Activated CD8-positive, alpha-beta T cell treated with anti-CD3 and anti-CD28 coated beads for 36 hours (primary cell): ENCODE results near the gene CDKN3. TPM values are rescaled to one million over a fixed set of nuclear protein-coding genes. Genes with fewer than 3 reads are reported as not detected.
"Not testable (repeated sequence)": the region's sequence is repeated elsewhere in the genome, so short reads cannot be mapped to it uniquely, and the experiment has no call there.

Experiments used
- ATAC-seq: fragments of 200-7000 bp; cut with Tn5 transposase; one replicate; pipeline ENCODE4 v1.10.0; 2021; ENCODE audit warnings: mild to moderate bottlenecking, moderate library complexity
- CTCF ChIA-PET: fragments of 350-600 bp; sonication (Branson Sonifier 250); formaldehyde crosslinking; loops from one replicate; lab custom pipeline; 2021; ENCODE audit warnings: antibody characterized with exemption; lab: Charles Lee
- POLR2A ChIA-PET: fragments of 350-600 bp; sonication (Branson Sonifier 250); formaldehyde crosslinking; loops from one replicate; lab custom pipeline; 2021; ENCODE audit warnings: antibody characterized with exemption; lab: Charles Lee
- DNase-seq: peaks from one replicate; pipeline ENCODE4 v3.0.0-alpha.2; 2020
- H3K27ac Mint-ChIP-seq: one replicate; pipeline ENCODE4 v1.8.0; 2021; ENCODE audit warnings: mild to moderate bottlenecking, mixed read lengths
- H3K27me3 Mint-ChIP-seq: one replicate; pipeline ENCODE4 v1.8.0; 2021; ENCODE audit warnings: mixed read lengths
- H3K36me3 Mint-ChIP-seq: one replicate; pipeline ENCODE4 v1.8.0; 2021; ENCODE audit warnings: low read depth, mixed read lengths
- H3K4me1 Mint-ChIP-seq: one replicate; pipeline ENCODE4 v1.8.0; 2021; ENCODE audit warnings: low read depth, mixed read lengths
- H3K4me3 Mint-ChIP-seq: one replicate; pipeline ENCODE4 v1.8.0; 2021; ENCODE audit warnings: mild to moderate bottlenecking, moderate library complexity, mixed read lengths
- H3K9me3 Mint-ChIP-seq: one replicate; pipeline ENCODE4 v1.8.0; 2021; ENCODE audit warnings: mixed read lengths
- CTCF ChIP-seq: fragments of 200-600 bp; IDR thresholded peaks from one replicate; pipeline ENCODE4 v1.8.0; 2022; ENCODE audit warnings: antibody characterized with exemption, mild to moderate bottlenecking
- intact Hi-C: fragments of 100-400 bp; cut with micrococcal nuclease; formaldehyde crosslinking; loops from one replicate; pipeline ENCODE4 v1.10.0; 2022
- total RNA-seq, 2 experiments: library from RNA; stranded (reverse); gene quantifications; one replicate each; pipeline ENCODE4 v1.2.3, GENCODE V29; 2021

The CDKN3 gene
- total RNA-seq, 2 experiments from 2014 or later, result 88.0 to 92.7 TPM

- no peak overlapping the region for H3K4me3 Mint-ChIP-seq
- no peak for TF ChIP-seq CTCF
- ChIA-PET POLR2A (no interaction called here), CTCF (no interaction called here)
- H3K4me1 Mint-ChIP-seq, result no peaks in the 10 kb centered on the region
- no peaks in the 10 kb centered on the region for H3K9me3 Mint-ChIP-seq
- no peak for DNase-seq
- intact Hi-C loops, result no loop called here
- peaks cover 7% of the 10 kb centered on the region for H3K27me3 Mint-ChIP-seq
- no peaks in the 10 kb centered on the region for H3K36me3 Mint-ChIP-seq
- ATAC-seq, result no peak
- H3K27ac Mint-ChIP-seq, result no peak overlapping the region
These were observed 27.5 kb upstream of the CDKN3 start for GRCh38 chr14:54369343-54369742.

GRCh38 chr14:54370323-54371198 is 26.2 kb upstream of the CDKN3 start:
- no peak for TF ChIP-seq CTCF
- no peaks in the 10 kb centered on the region for H3K4me1 Mint-ChIP-seq
- ATAC-seq (no peak), DNase-seq (no peak)
- H3K4me3 Mint-ChIP-seq, result no peak overlapping the region
- ChIA-PET CTCF (no interaction called here), POLR2A (no interaction called here)
- H3K36me3 Mint-ChIP-seq, result no peaks in the 10 kb centered on the region
- H3K9me3 Mint-ChIP-seq, result no peaks in the 10 kb centered on the region
- H3K27ac Mint-ChIP-seq, result no peak overlapping the region
- H3K27me3 Mint-ChIP-seq, result peaks cover 7% of the 10 kb centered on the region
- intact Hi-C loops, result no loop called here

- Mint-ChIP-seq H3K4me1 (no peaks in the 10 kb centered on the region), H3K27me3 (peaks cover 8% of the 10 kb centered on the region), H3K36me3 (no peaks in the 10 kb centered on the region), H3K27ac (no peak overlapping the region), H3K4me3 (no peak overlapping the region), H3K9me3 (no peaks in the 10 kb centered on the region)
- ChIA-PET POLR2A (no interaction called here), CTCF (no interaction called here)
- intact Hi-C loops, result no loop called here
- no peak for TF ChIP-seq CTCF
- ATAC-seq (no peak), DNase-seq (no peak)
These were observed 22.5 kb upstream of the CDKN3 start for GRCh38 chr14:54374117-54374884.

GRCh38 chr14:54377501-54377900 is 19.3 kb upstream of the CDKN3 start:
- intact Hi-C loops, result no loop called here
- no peak for DNase-seq
- Mint-ChIP-seq H3K4me3 (no peak overlapping the region), H3K27ac (no peak overlapping the region), H3K36me3 (no peaks in the 10 kb centered on the region), H3K4me1 (no peaks in the 10 kb centered on the region), H3K9me3 (no peaks in the 10 kb centered on the region), H3K27me3 (peaks cover 10% of the 10 kb centered on the region)
- no peak for TF ChIP-seq CTCF
- ChIA-PET POLR2A (no interaction called here), CTCF (interaction anchor here (1.2 kb wide), 1 partner anchor 29 kb away, joined by 4 read pairs; no protein-coding TSS in a partner anchor)
- no peak for ATAC-seq

GRCh38 chr14:54378893-54379292 is 17.9 kb upstream of the CDKN3 start:
- intact Hi-C loops, POLR2A ChIA-PET, H3K4me1 Mint-ChIP-seq, DNase-seq, H3K9me3 Mint-ChIP-seq, H3K36me3 Mint-ChIP-seq, H3K27me3 Mint-ChIP-seq, ATAC-seq, H3K4me3 Mint-ChIP-seq, H3K27ac Mint-ChIP-seq: not testable (repeated sequence)
- CTCF ChIA-PET, result interaction anchor here (1.5 kb wide), 1 partner anchor 109 kb away, joined by 3 read pairs; no protein-coding TSS in a partner anchor

- H3K9me3 Mint-ChIP-seq, CTCF ChIA-PET, H3K27me3 Mint-ChIP-seq, POLR2A ChIA-PET, DNase-seq, ATAC-seq, intact Hi-C loops, H3K27ac Mint-ChIP-seq, H3K36me3 Mint-ChIP-seq, H3K4me3 Mint-ChIP-seq, H3K4me1 Mint-ChIP-seq: not testable (repeated sequence)
These were observed 16.2 kb upstream of the CDKN3 start for GRCh38 chr14:54380558-54380957.
